GM12873 (cell line): ENCODE data around the gene TMEM147.

Experiments used
- TF ChIP-seq, protein P1 (sequence below): IDR thresholded peaks from 2 replicates; pipeline ENCODE4 v1.5.1; 2012; ENCODE audit warnings: low read depth, mild to moderate bottlenecking, moderate library complexity, low read length, control low read depth; ENCODE audit not compliant: insufficient read depth; ENCODE audit errors: missing control alignments

The TMEM147 gene, protein sequence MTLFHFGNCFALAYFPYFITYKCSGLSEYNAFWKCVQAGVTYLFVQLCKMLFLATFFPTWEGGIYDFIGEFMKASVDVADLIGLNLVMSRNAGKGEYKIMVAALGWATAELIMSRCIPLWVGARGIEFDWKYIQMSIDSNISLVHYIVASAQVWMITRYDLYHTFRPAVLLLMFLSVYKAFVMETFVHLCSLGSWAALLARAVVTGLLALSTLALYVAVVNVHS

DNA sequence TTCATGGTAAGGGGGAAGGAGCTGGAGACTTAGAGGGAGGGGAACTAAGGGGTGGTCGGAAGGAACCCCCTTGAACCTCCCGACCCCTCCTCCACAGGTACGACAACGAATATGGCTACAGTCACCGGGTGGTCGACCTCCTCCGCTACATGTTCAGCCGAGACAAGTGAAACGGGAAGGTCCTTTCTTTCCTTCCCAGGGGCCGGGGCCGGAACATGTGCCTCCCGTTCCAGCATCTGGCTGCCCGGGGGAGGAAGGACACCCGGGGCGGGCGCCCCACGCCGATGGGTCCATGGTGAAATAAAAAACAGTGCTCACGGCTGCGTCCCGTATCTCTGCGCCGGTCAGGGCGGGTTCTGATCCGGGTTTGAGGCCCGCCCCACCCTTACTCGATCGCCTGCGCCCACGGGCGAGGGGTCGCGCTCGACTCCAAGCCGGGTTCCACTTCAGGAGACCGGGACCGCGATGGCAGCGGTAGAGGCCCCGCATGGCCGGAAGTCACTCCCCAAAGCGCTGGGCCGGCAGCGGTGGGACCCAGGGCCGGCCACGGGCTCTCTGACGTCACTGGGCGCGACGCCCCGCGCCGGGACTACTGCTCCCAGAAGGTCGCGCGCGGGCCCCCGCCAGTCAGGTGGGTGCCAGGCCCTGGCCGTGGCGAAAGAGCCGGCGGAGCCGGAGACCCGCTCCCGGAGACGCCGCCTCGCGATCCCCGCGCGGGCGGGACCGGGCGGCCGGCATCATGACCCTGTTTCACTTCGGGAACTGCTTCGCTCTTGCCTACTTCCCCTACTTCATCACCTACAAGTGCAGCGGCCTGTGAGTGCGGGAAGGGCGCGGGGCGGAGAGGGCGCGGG, at the start of gene TMEM147:
TMEM147 (plus strand) TSS at position 626 of the 854 bp plus-strand sequence; CDS start at position 740, 114 bp downstream.
- TF ChIP-seq, protein P1, sequence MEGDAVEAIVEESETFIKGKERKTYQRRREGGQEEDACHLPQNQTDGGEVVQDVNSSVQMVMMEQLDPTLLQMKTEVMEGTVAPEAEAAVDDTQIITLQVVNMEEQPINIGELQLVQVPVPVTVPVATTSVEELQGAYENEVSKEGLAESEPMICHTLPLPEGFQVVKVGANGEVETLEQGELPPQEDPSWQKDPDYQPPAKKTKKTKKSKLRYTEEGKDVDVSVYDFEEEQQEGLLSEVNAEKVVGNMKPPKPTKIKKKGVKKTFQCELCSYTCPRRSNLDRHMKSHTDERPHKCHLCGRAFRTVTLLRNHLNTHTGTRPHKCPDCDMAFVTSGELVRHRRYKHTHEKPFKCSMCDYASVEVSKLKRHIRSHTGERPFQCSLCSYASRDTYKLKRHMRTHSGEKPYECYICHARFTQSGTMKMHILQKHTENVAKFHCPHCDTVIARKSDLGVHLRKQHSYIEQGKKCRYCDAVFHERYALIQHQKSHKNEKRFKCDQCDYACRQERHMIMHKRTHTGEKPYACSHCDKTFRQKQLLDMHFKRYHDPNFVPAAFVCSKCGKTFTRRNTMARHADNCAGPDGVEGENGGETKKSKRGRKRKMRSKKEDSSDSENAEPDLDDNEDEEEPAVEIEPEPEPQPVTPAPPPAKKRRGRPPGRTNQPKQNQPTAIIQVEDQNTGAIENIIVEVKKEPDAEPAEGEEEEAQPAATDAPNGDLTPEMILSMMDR: no peak

DNA sequence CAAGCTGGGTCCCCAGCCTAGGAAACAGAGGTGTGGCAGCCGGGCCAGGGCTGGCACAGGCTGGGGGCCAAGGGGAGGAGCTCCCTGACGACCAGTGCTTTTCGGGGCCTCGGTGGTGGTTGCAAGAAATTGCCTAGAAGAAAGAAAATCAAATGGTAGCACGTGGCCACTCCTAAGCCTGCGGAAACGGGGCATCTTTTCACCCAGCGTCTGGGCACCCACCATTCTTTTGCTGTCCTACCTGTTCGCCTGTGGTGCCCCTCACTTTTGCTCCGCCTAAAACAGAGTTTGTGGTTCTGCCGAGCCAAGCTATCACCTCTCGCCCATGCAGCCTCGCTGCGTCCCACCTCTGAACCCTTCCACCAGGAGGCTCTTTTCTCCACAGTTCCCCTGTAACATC, 48.0 kb upstream of the TMEM147 start:
- TF ChIP-seq, protein P1: no peak

DNA sequence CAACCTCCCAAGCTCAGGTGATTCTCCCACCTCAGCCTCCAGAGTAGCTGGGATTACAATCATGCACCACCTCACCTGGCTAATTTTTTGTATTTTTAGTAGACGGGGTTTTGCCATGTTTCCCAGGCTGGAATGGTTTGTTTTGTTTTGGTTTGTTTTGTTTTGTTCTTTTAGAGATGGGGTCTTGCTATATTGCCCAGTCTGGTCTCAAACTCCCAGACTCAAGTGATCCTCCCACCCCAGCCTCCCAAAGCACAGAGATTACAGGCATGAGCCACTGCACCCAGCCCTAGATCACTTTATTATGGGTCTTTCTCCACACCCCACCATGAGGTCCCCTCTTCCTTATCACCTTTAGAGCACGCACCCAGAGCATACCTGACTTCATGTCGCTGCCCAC, 47.2 kb upstream of the TMEM147 start:
- TF ChIP-seq, protein P1: no peak

DNA sequence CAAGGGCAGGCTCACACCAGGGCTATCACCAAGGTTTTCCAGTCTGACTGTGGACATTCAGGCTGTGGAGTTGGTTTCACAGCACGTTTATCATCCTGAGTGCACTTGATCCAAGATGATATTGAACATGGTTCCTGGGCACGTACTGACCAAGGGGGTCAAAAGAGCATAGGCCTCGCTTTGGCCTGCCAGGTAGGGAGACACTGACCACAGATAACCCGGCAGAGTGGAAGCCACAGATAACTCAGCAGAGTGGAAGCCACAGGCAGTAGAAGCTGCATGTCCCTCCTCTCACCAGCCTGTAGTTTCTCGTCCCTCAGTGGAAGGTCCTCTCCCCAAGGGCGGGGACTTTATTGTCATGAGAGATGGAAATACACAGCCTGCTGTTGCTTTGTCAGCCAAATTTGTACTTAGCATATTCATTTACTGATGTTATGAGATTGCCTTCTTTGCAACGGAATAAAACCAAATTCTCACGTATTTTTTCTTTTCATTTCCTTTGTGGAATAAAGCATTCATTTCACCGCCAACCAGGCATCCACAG, 46.4 kb upstream of the TMEM147 start:
- TF ChIP-seq, protein P1: no peak

DNA sequence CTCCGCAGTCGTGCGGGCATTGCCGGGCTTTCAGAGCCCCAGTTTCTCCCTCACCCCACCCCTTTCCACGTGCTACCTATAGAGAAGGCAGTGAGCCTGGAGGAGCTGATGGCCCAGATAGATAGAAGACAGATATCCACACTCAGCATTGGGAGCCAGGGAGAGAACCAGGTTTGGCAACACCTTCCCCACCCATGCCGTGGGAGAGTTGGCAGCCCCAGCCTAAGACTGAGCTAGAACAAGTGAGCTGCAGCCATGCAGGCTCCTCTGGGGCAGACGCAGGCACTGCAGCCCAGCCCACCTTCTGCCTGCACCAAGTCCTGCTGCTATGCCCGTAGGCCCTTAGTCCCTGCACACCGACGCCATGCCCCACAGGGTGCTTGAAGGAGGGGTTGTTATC, 44.8 kb upstream of the TMEM147 start:
- TF ChIP-seq, protein P1: no peak

DNA sequence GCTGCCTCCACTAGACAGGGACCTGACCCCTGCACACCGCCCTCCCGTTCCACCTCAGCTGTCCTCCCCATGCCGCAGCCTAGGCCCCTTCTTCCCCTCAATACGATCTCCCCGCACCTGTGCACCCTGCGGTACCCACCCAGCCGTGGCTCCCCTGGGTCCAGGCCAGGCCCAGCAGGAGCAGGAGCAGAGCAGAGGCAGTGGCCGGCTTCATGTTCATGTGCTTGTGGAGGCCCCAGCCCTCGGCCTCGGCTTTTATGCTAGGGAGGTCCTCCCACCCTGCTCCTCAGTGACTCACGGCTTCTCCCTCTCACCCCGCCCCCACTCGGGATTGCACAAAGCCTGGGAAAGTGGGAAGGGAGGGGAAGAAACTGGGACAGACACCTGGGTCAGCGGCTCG, 43.7 kb upstream of the TMEM147 start:
- TF ChIP-seq, protein P1: no peak

DNA sequence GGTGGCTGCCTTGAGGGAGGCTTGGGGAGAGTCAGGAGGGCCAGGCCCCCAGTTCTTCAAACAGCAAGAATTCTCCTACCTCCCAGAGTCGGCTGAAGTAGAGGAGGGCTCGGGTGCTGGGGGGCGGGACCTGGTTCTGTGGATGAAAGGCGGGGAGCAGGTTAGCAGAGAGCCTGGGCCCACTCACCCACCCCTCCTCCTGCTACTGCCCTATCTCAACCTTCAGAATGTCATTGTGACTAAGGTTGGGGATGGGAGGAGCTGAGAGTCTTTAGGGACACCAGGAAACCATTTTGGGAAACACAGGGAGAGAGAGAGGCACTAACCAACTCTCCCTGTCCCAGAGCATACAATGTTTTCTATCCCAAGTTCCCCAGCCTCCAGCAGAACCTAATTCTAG, 42.7 kb upstream of the TMEM147 start:
- TF ChIP-seq, protein P1: no peak
